Endothelial cell of umbilical vein (primary cell): ENCODE measurements around the gene CTNND2. TPM values are rescaled to one million over a fixed set of nuclear protein-coding genes. Genes with fewer than 3 reads are reported as not detected.

ENCODE experiments used
- BruUV-seq: library from RNA; stranded (reverse); fragments of 400-500 nt; replicated peaks from 2 replicates; lab custom pipeline; 2021; lab: Mats Ljungman, UMichigan
- CTCF ChIA-PET: fragments of 300-600, 350-600 bp; sonication (Branson Sonifier 250); formaldehyde crosslinking; loops from one replicate; lab custom pipeline; 2021; ENCODE audit warnings: antibody characterized with exemption, inconsistent platforms; lab: Charles Lee
- POLR2A ChIA-PET: fragments of 300-600, 350-600 bp; sonication (Branson Sonifier 250); formaldehyde crosslinking; loops from one replicate; lab custom pipeline; 2021; ENCODE audit warnings: antibody characterized with exemption, inconsistent platforms; lab: Charles Lee
- DNase-seq: peaks from one replicate; pipeline ENCODE4 v3.0.0-alpha.2; 2011; ENCODE audit warnings: low read depth, low spot score
- FAIRE-seq: peaks from 2 replicates; lab custom pipeline; 2011; peaks lifted over from hg19 to GRCh38; lab: Jason Lieb, UNC
- H2AFZ ChIP-seq: 2 replicates; pipeline ENCODE4 v1.6.0; 2012; ENCODE audit warnings: low read depth, low read length, control low read depth, inconsistent platforms
- H3K27ac ChIP-seq: 2 replicates; pipeline ENCODE4 v1.5.1; 2011; ENCODE audit warnings: low read depth, mild to moderate bottlenecking, control low read depth, low read length, moderate library complexity; ENCODE audit not compliant: insufficient read depth
- H3K27me3 ChIP-seq, 2 experiments: 2 replicates each; pipeline versions ENCODE4 v1.6.0 to v1.6.1; 2011; ENCODE audit warnings: low read length in 2 of 2, mixed read lengths in 1 of 2; ENCODE audit not compliant: control insufficient read depth in 2 of 2, insufficient read depth in 2 of 2
- H3K36me3 ChIP-seq, 2 experiments: 2 replicates in 1 of 2; 3 replicates in 1 of 2; pipeline ENCODE4 v1.5.1; 2011; ENCODE audit warnings: low read length in 2 of 2, mild to moderate bottlenecking in 1 of 2, moderate library complexity in 1 of 2; ENCODE audit not compliant: control insufficient read depth in 2 of 2, insufficient read depth in 2 of 2; ENCODE audit errors: extremely low read depth in 1 of 2
- H3K4me1 ChIP-seq: 3 replicates; pipeline ENCODE4 v1.5.1; 2011; ENCODE audit warnings: mild to moderate bottlenecking, low read length; ENCODE audit not compliant: control insufficient read depth, insufficient read depth; ENCODE audit errors: extremely low read depth
- H3K4me2 ChIP-seq: 2 replicates; pipeline ENCODE4 v1.6.1; 2011; ENCODE audit warnings: low read length, control low read depth, mixed read lengths; ENCODE audit not compliant: insufficient read depth
- H3K4me3 ChIP-seq, 3 experiments: fragments of 200-600 bp in 1 of 3; sonication (generic), shearing (Covaris generic) in 1 of 3; replicated peaks in 1 of 3; 2 replicates each; pipeline ENCODE4 v1.5.1; 2011 to 2016; ENCODE audit warnings: control low read depth in 3 of 3, low read length in 3 of 3, mild to moderate bottlenecking in 2 of 3, inconsistent platforms in 1 of 3, low read depth in 1 of 3, moderate library complexity in 1 of 3; ENCODE audit not compliant: insufficient read depth in 1 of 3
- H3K79me2 ChIP-seq: 2 replicates; pipeline ENCODE4 v1.6.0; 2012; ENCODE audit warnings: low read length, inconsistent platforms; ENCODE audit not compliant: control insufficient read depth, insufficient read depth
- H3K9ac ChIP-seq: replicated peaks from 2 replicates; pipeline ENCODE3; 2011; ENCODE audit warnings: low read length, control low read depth; ENCODE audit not compliant: insufficient read depth; ENCODE audit errors: extremely low read depth
- H3K9me1 ChIP-seq: replicated peaks from 3 replicates; pipeline ENCODE4 v1.6.0; 2011; ENCODE audit warnings: mild to moderate bottlenecking, low read length; ENCODE audit not compliant: control insufficient read depth, insufficient read depth; ENCODE audit errors: extremely low read depth
- H3K9me3 ChIP-seq: replicated peaks from 2 replicates; pipeline ENCODE4 v1.5.1; 2012; ENCODE audit warnings: low read length, inconsistent platforms; ENCODE audit not compliant: control insufficient read depth, insufficient read depth
- H4K20me1 ChIP-seq: replicated peaks from 2 replicates; pipeline ENCODE3; 2011; ENCODE audit warnings: mild to moderate bottlenecking, low read length; ENCODE audit not compliant: control insufficient read depth, insufficient read depth; ENCODE audit errors: extremely low read depth
- EZH2 ChIP-seq: IDR thresholded peaks from 2 replicates; pipeline ENCODE4 v1.6.1; 2012; ENCODE audit warnings: borderline replicate concordance, low read depth, mild to moderate bottlenecking, moderate library complexity, low read length, inconsistent platforms; ENCODE audit not compliant: severe bottlenecking
- FOS ChIP-seq: IDR thresholded peaks from 2 replicates; pipeline ENCODE4 v1.6.1; 2011; ENCODE audit warnings: mild to moderate bottlenecking, low read length, moderate library complexity, borderline replicate concordance; ENCODE audit not compliant: insufficient read depth
- GATA2 ChIP-seq: IDR thresholded peaks from 2 replicates; pipeline ENCODE4 v1.7.0; 2011; ENCODE audit warnings: low read depth, mild to moderate bottlenecking, moderate library complexity, mixed read lengths, low read length; ENCODE audit not compliant: insufficient read length, insufficient read depth
- JUN ChIP-seq: IDR thresholded peaks from 2 replicates; pipeline ENCODE4 v1.6.1; 2011; ENCODE audit warnings: borderline replicate concordance, low read depth; ENCODE audit not compliant: insufficient read length, insufficient read depth
- MYC ChIP-seq: IDR thresholded peaks from one replicate; pipeline ENCODE4 v1.6.1; 2011; ENCODE audit warnings: mild to moderate bottlenecking, low read depth, low read length
- POLR2A ChIP-seq: IDR thresholded peaks from 2 replicates; pipeline ENCODE4 v1.6.1; 2012; ENCODE audit warnings: low read depth, mild to moderate bottlenecking, control low read depth, low read length
- POLR2AphosphoS5 ChIP-seq: IDR thresholded peaks from 2 replicates; pipeline ENCODE4 v1.6.1; 2012; ENCODE audit warnings: low read depth, mild to moderate bottlenecking, control low read depth, low read length, moderate library complexity; ENCODE audit not compliant: insufficient read depth
- dilution Hi-C: fragments of 300-500 bp; cut with MboI; formaldehyde crosslinking; loops from one replicate; pipeline ENCODE4 v1.15.0; 2019; ENCODE audit warnings: low sequenced_read_pairs; ENCODE audit not compliant: extremely low pct_ligation_motif_present
- intact Hi-C: fragments of 100-400 bp; cut with micrococcal nuclease; formaldehyde crosslinking; loops from one replicate; pipeline ENCODE4 v1.10.0; 2022
- polyA plus RNA-seq, 4 experiments: library from polyadenylated mRNA; depleted of rRNA in 3 of 4; stranded (reverse) in 3 of 4; unstranded in 1 of 4; fragments of >200 nt; gene quantifications; 2 replicates each; pipeline versions ENCODE4 v1.2.1 to v1.2.3, GENCODE V29; 2011 to 2012; ENCODE audit warnings: missing spikeins in 1 of 4
- total RNA-seq: library from RNA; stranded (reverse); gene quantifications from 2 replicates; pipeline ENCODE4 v1.2.3, GENCODE V29; 2021
- TF ChIP-seq, protein P1 (sequence below): IDR thresholded peaks from 2 replicates; pipeline ENCODE4 v1.6.1; 2011; ENCODE audit not compliant: insufficient read depth, insufficient read length
- TF ChIP-seq, protein P2 (sequence below), 2 donors: IDR thresholded peaks; 1 replicate in 1 of 2; 2 replicates in 1 of 2; pipeline ENCODE4 v1.5.1; 2011; ENCODE audit warnings: low read length in 2 of 2, mild to moderate bottlenecking in 2 of 2, moderate library complexity in 2 of 2, control low read depth in 1 of 2, inconsistent platforms in 1 of 2, low read depth in 1 of 2; ENCODE audit not compliant: insufficient read depth in 1 of 2; ENCODE audit errors: extremely low read depth in 1 of 2

Gene CTNND2
- total and polyA plus RNA-seq, 2 donors (not counting 3 experiments of a cell fraction or from before 2014, with no cell fraction given), result not detected

DNA sequence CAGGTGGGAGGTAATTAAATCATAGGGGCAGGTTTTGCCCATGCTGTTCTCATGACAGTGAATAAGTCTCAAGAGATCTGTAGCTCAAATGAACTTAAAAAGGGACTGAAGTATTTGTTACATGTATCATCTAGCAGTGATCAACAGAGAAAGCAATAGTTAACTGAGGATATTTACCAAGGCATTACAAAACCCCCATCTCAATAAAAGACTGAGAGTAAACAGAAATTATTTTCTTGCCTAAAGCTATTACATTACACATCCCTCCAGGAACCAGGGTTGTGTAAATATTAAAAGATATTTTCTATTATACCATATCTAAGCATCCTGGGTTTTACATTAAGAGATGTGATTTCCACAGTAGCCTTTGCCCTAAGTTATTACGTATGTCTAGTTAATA is 169.9 kb downstream of the CTNND2 start:
- H3K4me3 ChIP-seq, result no peak overlapping the region
- peaks cover 6% of the 10 kb centered on the region for H3K9me3 ChIP-seq
- no peak for FAIRE-seq
- ChIA-PET POLR2A (no interaction called here), CTCF (no interaction called here)
- no peaks in the 10 kb centered on the region for H3K79me2 ChIP-seq
- no peaks in the 10 kb centered on the region for H3K9me1 ChIP-seq
- no peak overlapping the region for H3K27ac ChIP-seq
- dilution Hi-C loops (no loop called here), intact Hi-C loops (no loop called here)
- no peak overlapping the region for H3K4me2 ChIP-seq
- BruUV-seq, result no TSS peak
- no peaks in the 10 kb centered on the region for H3K27me3 ChIP-seq
- H3K9ac ChIP-seq, result no peak overlapping the region
- H3K4me1 ChIP-seq, result no peaks in the 10 kb centered on the region
- no peak for DNase-seq
- TF ChIP-seq POLR2AphosphoS5 (no peak), MYC (no peak), FOS (no peak), GATA2 (no peak), EZH2 (no peak), JUN (no peak), POLR2A (no peak)
- TF ChIP-seq, protein P1, sequence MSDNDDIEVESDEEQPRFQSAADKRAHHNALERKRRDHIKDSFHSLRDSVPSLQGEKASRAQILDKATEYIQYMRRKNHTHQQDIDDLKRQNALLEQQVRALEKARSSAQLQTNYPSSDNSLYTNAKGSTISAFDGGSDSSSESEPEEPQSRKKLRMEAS, result no peak
- TF ChIP-seq, protein P2, sequence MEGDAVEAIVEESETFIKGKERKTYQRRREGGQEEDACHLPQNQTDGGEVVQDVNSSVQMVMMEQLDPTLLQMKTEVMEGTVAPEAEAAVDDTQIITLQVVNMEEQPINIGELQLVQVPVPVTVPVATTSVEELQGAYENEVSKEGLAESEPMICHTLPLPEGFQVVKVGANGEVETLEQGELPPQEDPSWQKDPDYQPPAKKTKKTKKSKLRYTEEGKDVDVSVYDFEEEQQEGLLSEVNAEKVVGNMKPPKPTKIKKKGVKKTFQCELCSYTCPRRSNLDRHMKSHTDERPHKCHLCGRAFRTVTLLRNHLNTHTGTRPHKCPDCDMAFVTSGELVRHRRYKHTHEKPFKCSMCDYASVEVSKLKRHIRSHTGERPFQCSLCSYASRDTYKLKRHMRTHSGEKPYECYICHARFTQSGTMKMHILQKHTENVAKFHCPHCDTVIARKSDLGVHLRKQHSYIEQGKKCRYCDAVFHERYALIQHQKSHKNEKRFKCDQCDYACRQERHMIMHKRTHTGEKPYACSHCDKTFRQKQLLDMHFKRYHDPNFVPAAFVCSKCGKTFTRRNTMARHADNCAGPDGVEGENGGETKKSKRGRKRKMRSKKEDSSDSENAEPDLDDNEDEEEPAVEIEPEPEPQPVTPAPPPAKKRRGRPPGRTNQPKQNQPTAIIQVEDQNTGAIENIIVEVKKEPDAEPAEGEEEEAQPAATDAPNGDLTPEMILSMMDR (IDR thresholded peaks at IDR 0.05; ENCODE audit: extremely low read depth in 1 of 2, insufficient read depth in 1 of 2, low read depth in 1 of 2, low read length in 2 of 2), result no peak
- H2AFZ ChIP-seq, result no peak overlapping the region
- H3K36me3 ChIP-seq, result no peaks in the 10 kb centered on the region
- no peaks in the 10 kb centered on the region for H4K20me1 ChIP-seq
